PC-9 (cell line): ENCODE results near the gene MOSPD3.

Experiments used
- EZH2 ChIP-seq: fragments of 200-600 bp; sonication (generic); IDR thresholded peaks from 2 replicates; pipeline ENCODE4 v1.8.0; 2017; ENCODE audit warnings: antibody characterized with exemption, low read depth
- TF ChIP-seq, protein P1 (sequence below): fragments of 200-600 bp; sonication (generic); conservative IDR thresholded peaks from 2 replicates; pipeline ENCODE4 v1.6.1; 2017; ENCODE audit warnings: mixed run types, antibody characterized with exemption, mild to moderate bottlenecking, moderate library complexity

DNA sequence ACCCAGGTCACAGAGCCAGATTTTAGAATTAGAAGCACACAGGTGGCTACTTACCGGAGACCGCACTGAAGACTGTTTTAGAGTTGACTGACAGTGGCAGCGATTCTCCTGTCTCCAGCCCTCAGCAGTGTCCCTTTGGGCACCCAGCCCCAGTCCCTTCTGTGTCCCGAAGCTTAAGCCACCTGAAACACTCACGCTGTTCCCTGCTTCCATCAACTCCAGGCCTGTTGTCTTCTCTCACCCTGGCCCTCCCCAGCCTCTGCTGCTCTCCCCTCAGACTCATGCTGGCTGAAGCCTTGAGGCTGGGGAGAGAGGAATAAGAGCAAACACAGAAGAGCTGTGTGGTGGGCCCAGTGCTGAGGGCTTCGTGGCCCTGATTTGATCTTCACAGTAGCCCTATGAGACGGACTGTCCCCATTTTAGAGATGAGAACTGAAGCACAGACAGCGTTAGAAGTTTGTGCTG is 49.2 kb upstream of the MOSPD3 start:
- TF ChIP-seq, protein P1, sequence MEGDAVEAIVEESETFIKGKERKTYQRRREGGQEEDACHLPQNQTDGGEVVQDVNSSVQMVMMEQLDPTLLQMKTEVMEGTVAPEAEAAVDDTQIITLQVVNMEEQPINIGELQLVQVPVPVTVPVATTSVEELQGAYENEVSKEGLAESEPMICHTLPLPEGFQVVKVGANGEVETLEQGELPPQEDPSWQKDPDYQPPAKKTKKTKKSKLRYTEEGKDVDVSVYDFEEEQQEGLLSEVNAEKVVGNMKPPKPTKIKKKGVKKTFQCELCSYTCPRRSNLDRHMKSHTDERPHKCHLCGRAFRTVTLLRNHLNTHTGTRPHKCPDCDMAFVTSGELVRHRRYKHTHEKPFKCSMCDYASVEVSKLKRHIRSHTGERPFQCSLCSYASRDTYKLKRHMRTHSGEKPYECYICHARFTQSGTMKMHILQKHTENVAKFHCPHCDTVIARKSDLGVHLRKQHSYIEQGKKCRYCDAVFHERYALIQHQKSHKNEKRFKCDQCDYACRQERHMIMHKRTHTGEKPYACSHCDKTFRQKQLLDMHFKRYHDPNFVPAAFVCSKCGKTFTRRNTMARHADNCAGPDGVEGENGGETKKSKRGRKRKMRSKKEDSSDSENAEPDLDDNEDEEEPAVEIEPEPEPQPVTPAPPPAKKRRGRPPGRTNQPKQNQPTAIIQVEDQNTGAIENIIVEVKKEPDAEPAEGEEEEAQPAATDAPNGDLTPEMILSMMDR = no peak
- TF ChIP-seq EZH2 = no peak
